Stimulated activated CD8-positive, alpha-beta memory T cell treated with anti-CD3 and anti-CD28 coated beads, Interleukin-12 subunit alpha, Interleukin-12 subunit beta, amount 100 ng/mL, for 4 hours (primary cell): Measurements from ENCODE around the gene IFITM10.

Source experiments
- DNase-seq: peaks from one replicate; pipeline ENCODE4 v3.0.0-alpha.2; 2020; ENCODE audit warnings: low read depth

IFITM10 gene

DNA sequence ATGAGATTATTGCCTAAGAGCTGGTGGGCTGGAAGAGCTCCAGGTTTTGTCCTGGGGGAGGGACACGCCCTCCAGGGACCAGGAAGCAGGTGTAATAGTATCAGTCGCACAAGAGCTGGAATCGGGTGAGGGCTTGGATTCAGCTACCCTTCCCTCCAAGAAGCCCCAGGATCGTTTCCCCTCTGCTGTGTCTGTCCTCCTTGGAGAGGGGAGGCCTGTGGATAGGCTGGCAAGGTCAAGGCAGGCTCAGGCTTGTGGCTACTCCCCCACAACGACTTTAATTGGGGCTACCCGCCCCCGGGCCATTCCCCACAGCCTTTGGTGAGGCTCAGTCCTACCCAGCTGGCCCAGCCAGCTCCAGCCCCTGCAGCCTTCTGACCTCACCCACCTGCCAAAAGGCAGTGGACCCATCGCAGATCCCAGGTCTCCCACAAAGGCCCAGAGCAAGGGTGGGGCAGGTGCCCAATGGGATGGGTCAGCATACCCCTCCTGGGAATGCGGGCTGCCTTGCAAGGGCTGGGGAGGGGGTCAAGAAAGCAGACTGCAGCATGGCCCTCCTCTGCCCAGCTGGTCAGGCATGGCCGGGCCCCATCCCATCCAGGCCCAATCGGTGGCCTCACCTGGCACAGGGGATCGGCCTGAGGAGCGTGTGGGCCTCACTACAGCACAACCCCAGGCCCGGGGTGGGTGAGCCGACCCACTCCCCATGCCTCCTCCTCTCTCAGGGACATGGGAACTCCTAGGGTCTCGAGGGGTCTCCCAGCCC lies 12.3 kb upstream of the IFITM10 start:
- DNase-seq = no peak

DNA sequence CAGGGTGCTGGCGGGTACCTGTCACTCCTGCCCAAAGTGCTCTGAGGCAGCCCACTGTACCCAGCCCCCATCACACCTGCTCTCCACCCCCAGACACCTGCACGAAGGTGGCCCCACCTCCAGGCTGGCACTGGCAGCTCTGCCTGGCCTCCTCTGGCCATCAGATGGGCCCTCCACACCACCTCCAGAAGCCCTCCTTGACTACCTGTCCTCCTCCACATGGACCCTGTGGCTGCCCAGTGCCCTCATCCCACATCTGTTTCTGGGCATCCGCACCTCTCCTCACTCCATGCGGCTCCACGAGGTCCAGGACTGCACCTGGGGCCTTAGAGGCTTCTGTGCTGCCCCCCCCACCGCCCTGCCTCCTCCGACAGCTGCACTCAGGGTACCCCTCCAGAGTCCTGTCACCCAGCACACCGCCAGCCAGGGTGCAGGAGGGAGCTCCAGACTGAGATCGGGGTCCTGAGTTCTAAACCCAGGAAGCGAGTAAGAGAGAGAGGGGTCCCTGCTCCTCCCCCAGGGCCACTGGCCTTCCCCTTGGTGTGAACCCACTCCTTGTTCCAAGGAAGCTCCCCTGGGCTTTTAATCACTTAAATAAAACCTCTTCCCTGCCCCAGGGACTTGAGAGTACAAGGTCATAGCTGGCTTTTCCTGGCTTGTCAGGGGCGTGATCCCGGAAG lies 11.6 kb upstream of the IFITM10 start:
- DNase-seq = no peak

DNA sequence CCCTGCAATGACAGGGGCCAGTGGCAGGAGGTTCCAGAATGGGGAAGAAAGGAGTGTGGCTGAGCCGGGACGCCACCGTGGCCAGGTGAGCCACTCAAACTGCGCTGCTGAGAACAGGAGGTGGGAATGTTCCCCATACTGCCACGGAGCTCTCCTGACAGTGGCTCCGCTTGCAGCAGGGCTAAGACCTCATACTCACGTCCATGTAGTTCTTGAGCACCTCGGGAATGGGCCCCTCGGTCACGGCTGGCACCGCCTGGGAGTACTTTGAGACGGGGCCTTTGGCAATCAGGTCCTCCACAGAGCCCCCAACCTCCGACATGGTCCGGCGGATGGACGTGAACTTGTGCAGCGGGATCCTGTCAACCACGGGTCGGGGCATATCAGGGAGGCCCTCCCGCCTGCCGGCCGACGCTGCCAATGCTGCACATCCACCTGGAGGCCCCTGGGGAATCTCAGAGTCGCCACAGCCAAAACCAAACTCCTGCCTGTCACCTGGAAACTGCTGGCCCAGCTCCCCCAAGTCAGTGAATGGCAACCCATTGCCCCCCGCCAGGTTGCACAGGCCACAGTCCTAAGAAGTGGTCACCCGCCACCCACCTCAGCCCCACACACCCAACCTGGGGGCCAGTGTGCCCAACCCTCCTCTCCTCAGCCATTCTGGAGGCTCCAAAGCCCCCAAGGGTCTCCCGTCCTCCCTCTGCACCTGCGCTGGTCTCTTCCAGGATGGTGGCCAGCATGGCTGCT lies 10.9 kb upstream of the IFITM10 start:
- DNase-seq = no peak

DNA sequence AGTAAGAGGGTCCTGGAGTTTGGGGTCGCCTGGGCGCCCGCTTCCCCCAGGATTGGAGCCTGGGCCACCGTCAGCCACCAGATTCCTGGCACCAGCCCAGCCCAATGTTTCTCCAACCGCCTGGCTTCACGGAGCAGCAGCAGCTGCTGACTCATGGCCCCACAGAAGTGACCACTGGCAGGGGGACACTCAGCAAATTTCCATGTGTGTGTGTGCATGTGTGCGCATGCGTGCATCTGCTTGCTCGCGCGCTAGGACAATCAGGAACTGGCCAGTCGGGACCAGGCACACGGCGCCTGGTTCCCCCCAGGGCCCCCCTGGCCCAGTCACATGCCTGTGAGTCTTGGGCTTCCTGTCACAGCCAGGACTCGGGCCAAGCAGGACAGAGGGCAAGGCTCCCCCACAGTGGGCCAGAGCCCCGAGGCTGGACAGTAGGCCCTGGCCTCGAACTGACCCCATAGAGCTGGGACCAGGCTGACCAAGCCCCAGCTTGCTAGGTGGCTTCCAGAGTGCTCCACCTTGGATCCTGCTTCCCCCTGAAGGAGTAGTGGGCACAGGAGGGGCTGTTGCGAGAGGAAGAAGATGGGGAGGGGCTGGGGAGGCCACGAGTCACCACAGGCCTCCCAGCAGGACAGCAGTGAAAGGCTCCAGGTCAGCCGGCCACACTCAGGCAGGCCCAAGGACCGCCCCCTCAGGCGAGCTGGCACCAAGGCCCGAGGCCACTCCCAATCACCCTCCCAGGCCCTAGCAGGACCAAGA lies 10.1 kb upstream of the IFITM10 start:
- no peak for DNase-seq

DNA sequence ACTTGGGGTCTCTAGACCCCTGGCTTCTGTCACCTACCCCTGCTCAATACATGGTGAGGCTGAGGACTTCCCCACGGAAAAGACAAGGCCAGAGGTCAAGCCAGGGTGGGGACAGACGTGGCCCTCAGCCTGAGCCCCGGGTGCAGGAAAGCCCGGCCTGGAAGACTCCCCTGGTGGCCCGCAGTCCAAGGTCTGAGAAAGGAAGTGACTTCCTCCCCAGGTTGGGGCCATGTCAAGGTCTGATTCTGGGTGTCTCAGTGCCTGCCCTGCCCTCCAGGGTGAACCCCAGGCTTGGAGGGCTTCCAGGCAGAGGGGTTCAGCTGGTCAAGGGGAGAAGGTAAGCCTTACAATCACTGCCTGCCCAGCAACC lies 9.4 kb upstream of the IFITM10 start:
- no peak for DNase-seq

DNA sequence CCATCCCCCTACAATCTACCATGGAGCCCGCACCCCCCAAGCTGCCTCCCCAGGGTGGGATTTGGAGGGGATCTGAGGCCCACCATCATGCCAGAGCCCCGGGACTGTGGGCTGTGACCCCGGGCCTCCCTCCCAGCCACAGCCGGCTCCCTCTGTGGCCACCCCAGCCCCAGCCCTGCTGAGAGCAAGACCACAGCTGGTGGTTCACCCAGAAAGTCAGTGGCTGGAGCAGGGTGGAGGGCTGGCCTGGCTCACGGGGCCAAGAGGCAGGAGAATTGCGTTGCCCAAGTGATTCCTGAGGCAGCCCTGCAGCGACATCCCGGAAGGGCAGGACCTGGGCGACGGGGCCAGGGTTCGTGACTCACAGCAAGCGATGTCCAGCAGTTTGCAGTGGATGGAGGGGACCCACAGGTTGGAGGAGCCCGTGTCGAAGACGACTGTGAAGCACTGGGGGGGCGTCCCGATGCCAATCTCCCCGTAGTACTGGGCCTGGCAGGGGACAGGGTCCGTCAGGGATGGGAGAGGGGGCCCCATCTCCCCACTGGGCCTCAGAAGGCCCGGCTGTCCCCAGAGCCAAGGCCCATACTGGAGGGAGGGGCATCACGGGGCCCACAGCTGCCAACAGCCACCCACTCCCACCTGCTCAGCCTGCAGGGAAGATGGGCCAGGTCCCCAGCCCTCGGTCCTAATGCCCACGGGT lies 8.9 kb upstream of the IFITM10 start:
- DNase-seq = no peak

DNA sequence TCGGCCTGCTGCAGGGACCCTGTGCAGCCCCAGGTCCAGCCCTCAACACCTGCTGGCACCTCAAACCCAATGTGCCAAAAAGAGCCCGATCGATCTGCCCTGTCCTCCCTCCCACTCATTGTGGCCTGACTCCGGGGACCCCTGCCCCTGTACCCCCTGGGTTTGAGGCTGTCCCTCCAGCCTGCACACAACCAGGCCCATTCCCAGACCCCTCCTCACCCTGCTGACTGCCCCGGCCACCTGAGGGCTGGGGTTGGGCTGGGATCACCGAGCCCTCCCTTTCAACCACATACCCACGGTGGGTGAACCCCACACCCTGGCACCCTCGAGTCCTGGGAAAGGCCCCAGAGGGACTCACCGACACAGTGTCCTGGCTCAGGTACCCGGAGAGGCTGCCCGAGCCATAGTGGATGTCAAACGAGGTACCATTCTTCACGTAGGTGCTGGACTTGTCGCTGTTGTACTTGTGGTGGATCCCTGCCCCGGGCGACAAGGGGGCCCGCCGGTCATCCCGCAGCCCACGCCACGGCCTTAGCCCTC lies 8.3 kb upstream of the IFITM10 start:
- no peak for DNase-seq

DNA sequence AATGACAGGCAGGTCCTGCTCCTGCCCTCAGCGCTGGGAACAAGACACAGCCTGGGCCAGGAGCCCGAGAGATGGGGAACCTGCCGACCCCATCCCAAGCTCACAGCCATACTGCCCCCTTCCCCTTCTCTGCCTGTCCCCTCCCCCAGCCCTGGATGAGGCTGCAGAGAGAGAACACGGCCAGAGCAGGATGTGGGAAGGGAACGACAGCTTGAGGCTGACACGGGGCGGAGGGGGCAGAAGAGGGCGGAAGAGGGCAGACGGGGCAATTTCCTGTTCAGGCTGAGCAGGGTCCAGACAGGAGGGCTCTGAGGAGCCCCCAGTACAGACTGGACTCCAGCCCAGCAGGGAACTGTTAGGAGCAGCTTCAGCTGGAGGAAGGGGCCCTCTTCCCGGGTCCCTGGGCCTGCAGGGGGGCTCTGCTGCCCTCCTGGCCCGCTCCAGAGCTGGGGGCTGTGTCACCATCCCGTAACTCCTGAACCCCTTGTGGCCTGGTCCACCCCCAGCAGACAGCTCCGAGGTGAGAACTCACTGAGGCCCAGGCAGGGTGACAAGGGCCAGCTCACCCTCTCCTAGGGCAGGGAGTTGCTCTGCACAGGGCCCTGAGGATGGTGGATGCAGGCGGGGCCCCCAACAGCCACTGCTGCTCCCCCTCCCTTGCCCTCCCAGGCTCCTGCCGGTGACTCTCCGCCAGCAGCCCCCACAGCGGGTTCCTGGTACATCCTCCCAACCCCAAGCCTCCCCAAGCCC lies 7.6 kb upstream of the IFITM10 start:
- DNase-seq = peak; percentile 36

DNA sequence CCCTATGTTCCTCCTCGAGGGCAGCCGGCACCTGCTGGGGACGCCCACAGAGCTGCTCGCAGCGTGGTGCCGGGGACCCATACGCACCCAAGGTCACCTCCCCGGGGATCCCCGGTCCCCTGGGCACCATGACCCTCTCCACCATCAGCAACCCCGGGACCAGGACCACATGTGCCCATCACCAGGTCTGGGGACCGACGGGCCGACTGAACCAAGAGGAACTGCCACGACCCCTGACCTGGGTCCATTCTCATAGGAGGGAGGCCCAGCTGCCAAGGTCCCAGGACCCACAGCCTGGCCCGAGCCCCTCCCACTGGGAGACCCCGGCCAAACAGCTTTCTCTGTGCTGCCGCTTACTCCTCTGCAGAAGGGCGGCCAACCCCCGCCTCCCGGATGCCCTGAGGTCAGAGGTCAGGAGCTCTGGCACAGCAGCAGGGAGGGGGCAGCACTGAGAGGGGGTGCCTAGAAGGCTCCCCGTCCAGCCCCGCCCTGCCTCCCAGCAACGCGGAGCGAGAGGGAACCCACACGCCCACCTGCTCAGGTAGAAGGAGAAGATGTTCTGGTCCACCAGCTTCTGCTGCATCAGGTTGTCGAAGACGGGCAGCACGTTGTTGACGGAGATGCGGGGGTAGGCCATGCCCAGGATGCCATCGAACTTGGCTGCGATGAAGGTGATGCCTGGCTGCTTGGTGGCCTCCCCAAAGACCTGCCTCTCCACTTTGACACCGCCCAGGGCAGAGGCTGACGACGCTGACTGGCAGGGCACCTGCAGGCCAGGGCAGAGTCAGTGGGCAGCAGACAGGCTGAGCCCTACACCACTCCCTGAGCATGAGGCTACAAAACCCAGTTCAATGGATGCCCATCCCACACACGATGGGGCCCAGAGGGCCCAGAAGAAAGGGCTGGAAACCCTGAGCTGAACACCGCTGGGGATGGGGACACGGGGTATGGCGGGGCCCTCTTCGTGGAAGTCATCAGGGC lies 6.7 kb upstream of the IFITM10 start:
- no peak for DNase-seq

DNA sequence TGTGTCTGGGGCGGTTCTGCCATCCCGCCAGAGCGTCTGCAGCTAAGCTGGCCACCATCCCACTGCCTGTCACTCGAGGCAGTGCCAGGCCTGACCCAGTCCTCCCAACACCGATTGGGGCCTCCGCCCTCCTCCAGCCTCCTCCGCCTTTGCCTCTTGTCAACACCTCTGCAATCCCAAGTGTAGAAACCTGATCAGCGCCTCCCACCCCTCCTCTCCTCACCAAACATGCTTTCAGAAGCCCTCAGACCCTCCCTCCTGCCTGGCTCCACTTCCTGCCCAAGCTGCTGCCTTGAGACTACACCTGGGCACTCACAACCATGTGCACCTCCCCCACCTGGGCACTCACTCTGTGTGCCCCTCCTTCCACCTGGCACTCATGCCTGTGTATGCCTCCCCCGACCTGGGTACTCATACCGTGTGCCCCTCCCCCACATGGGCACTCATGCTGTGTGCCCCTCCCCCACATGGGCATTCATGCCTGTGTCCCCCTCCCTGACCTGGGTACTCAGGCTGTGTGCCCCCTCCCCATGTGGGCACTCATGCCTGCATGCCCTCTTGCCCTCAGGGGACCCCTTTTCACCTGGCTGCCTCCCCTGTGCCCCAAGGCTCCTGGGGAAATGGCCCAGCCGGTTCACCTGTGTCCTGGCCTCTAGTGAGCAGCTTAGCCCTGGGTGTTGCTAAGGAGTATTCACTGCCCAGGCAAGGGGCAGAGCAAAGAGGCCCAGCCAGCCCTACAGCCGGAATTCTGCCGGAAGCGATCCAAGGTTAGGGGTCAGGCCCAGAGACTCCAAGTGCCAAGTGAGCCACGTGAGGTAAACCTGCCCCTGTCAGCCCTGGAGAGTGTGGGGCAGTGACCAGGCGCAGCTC lies 5.5 kb upstream of the IFITM10 start:
- DNase-seq = no peak

DNA sequence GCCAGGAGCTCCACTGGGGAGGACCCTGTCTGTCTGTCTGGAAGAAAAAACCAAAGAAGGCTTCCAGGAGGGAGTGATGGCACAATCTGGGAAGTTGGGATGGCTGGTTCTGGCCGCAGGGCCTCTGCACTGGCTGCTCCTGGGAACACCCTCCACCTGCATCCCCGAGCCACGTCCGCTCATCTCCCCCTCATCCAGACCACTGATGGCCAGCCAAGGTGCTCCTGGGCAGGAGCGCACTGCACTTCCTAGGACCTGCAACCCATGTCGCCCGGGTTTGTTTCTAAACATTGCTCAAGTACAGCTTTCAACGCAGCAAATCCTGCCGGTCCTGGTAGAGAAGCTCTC lies 4.9 kb upstream of the IFITM10 start:
- no peak for DNase-seq

DNA sequence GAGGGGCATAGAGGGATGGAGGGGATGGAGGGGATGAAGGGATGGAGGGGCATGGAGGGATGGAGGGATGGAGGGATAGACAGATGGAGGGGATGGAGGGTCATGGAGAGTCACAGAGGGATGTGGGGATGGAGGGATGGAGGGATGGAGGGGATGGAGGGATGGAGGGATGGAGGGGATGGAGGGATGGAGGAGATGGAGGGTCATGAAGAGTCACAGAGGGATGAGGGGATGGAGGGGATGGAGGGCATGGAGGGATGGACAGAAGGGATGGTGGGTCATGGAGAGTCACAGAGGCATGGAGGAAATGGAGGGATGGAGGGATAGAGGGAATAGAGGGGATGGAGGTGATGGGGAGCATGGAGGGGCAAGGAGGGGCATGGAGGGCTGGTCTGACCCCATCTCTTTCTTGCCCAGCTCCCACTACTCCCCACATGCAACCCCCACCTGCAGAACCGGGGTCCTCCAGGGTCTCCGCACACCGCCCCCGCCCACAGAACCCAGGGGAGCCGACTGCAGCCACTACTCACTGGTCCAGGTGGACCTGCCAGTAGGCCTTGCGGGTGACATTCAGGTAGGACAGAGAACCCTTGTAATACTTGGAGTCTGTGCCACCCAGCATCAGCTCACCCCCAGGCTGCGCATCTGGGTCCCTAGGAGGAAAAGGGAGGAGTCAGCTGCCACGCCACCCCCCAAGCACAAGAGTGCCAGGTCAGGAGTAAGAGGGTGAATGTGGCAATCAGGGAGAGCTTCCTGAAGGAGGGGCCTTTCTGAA lies 4.2 kb upstream of the IFITM10 start:
- DNase-seq = no peak

DNA sequence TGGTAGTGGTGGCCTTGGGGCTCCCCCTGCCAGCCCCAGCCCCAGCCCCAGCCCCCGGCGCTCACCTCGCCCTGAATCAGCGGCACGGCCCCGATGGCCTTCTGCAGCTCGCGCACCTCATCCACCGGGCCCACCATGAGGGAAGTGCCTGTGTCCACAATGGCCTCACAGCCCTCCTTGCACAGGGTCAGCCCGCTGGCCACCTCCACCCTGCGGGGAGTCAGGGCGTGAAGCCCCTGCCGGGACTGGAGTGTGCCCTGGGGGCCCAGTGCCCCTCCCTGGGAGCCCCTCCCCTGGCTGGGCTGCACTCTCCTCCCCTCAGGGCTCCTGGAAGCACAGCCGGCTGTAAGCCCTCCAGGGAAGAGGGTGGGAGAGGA lies 3.5 kb upstream of the IFITM10 start:
- no peak for DNase-seq

DNA sequence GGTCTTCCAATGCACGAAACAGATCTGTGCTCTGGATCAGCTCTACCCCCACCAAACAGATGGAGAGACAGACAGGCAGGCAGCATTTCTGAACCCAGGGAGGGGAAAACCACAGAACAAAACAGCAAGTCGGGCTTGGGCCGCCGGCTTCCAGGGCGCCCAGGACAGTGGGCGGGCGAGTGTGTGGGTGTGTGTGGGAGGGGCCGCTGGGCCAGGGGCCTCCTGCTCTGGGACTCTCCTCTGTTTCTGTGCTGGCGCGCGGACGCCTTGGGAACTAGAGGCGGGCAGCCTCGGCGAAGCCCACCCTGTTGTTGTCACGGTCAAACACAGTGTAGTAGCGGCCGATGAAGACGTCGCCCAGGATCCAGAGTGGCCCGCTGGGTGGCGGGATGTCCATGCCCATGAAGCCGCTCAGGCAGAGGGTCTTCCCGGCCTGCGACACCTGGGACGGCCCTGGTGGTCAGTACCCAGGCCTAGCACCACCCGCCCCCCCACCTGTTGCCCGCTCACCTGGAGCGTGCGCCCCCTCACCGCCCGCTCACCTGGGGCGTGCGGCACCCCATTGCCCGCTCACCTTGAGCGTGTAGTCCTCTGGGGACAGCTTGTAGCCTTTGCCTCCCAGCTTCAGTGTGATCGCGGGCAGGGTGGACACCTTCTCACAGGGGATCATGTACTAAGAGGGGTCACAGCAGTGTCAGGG lies 3.0 kb upstream of the IFITM10 start:
- no peak for DNase-seq

DNA sequence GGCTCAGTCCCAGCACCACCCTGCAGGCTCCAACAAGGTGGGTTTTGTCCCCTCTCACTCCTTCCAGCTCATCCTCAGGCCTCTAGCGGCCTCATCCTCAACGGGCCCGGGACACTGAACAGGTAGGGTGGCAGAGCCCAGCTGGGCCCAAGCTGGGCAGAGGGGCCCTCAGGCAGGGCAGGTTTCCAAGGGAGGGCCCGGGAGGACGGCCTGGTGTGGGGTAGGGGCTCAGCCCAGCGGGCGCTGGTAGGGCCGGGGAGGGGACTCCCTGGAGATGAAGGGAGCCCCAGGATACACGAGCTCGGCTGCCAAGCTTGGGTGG lies 2.5 kb upstream of the IFITM10 start:
- no peak for DNase-seq

DNA sequence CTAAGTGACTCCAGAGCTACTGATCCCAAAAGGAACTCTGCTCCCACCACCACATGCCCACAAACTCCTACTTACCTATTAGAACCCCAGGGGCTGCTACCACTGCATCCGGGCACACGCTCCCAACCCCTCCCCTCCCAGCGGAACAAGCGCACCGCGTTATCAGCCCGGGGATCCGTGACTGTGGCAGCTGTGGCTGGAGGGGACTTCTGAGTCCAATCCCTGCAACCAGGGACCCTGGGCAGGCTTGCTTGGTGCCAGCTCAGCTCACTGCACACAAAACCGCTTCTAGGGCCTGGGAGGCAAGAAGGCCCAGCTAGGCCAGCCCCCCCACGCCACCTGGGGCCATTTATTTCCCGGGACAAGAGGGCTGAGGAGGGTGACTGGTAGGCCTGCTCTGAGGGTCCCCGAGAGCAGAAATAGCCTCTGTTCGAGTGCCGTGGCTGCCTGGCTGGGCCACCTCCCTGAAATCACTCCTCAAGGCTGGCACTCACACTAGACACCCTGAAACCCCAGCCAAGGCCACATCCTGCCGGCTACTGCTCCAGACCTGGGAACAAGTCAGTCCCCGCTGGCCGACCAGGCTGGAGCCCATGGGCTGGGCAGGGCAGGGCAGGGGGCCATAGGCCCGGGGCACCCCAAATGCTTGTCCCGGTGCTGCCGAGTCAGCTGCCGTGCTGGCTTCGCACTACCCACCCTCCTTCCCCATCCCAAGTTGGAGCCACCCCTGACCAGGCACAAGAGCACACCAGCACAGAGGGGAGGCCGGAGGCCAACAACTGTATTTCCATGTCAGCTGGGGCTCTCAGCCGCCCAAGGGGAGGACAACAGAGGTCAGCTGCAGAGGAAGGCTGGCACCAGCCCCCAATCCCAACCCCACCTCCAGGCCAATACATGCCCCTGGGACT lies 1.9 kb upstream of the IFITM10 start:
- DNase-seq = no peak
